LNCAP (cell line): Measurements from ENCODE around the gene FGFBP3.

Experiments used
- TF ChIP-seq, protein P1 (sequence below): fragments of 450-650 bp; IDR thresholded peaks from 2 replicates; pipeline ENCODE4 v1.5.1; 2017; ENCODE audit warnings: mild to moderate bottlenecking

The FGFBP3 gene

DNA sequence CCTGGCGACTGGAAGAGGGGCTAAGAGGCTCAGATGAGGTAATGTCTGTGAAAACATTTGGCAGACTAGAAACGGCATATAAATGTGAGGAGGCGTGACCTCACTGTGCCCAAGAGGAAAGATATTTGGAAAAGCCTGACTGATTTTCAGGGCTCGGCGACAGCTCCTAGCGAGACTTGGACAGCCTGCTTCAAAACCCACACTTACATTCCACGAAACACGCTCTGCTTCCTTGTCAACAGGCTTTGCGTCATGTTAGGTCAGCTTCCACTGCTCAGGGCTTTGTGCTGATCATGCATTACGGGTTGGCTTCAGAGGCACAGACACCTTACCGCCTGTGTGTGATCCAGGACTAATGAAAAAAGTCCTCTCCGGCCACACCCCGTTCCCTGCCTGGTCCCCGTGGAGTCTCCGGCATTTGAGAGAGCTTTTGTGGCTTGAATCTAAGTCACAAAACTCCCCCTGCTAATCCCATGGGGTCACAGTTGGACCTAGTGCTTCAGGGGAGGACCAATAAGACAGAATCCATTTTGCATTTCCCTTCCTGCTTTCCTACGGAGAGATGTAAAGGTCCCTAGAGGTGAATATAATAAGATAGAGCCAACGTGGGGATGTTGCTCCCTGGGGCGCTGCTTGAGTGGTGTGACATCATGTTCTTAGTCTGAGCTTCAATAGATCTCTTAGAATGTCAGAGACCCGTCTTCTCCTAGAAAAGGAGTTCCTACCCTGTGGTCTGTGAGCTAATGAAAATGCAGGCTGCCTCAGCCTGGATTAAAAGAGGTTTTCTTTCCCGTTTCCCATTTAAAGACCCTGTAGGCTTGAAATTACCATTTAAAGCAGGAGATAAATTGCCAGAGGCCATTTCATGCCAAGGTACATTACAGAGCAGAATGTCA is 25.5 kb downstream of the FGFBP3 start:
- TF ChIP-seq, protein P1, sequence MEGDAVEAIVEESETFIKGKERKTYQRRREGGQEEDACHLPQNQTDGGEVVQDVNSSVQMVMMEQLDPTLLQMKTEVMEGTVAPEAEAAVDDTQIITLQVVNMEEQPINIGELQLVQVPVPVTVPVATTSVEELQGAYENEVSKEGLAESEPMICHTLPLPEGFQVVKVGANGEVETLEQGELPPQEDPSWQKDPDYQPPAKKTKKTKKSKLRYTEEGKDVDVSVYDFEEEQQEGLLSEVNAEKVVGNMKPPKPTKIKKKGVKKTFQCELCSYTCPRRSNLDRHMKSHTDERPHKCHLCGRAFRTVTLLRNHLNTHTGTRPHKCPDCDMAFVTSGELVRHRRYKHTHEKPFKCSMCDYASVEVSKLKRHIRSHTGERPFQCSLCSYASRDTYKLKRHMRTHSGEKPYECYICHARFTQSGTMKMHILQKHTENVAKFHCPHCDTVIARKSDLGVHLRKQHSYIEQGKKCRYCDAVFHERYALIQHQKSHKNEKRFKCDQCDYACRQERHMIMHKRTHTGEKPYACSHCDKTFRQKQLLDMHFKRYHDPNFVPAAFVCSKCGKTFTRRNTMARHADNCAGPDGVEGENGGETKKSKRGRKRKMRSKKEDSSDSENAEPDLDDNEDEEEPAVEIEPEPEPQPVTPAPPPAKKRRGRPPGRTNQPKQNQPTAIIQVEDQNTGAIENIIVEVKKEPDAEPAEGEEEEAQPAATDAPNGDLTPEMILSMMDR: no peak

DNA sequence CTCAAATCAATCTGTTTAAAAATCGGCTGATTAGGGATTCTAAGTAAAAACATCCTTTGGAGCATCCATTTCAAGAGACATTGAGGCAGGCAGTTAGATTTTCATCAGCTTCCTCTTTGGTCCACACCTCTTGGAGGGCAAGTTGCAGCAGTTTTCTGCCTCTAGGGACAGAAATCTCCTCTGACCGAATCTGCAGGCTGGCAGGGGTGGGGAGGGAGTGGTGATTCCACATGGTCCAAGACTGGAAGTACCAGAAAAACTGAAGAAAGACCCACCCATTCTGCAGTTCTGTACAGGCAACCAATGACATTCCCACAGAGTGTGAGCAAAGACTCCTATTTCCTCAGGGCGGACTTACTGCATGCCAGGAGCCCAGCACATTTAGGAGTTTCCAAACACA is 29.0 kb downstream of the FGFBP3 start:
- TF ChIP-seq, protein P1: no peak

DNA sequence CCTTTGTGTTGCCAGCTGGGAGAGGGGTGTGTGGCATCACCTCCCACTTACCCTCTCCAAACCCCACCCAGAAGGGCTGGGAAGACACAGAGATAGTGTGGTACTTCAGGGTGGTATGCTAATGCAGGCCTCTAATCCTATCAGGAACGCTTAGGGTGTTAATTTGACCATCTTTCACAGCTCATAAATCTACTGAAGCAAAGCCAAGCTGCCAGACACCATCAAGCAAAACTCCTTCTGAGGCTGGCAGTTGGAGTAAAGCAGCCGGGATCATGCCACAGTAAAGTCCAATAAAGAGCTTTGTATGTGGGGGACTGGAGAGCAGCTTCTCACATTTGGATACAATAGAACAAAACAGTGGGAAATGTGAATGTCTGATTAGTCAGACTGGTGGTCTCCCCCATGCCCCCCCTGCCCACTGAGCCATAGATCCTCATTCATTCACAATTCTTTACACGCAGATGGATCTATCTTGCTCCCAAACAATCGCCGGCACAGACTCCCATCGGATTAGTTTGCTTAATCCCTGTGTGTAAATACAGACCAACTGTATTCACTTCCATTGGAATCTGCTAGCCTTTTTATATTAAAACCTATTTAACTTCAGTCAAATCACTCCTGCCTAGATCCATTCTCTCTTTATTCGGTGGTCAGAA is 29.6 kb downstream of the FGFBP3 start:
- TF ChIP-seq, protein P1: no peak

DNA sequence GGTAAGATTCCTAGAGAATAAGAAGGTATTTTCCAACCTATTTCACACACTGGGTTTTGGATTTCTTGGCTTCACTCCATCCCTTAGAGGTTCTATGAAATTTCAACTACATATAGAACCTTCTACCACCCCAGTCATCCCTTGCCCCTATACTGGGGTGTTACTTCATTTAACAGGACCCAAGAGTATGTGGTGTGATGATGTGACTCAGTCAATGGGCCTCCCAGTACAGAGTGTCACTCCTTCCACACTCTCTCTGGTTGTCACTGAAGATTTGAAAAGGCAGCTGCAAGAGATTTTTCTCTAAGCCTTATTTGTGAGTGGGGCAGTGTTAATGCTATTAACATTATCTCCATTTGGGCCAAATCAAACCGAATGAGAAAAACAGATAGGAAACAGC is 33.5 kb downstream of the FGFBP3 start:
- TF ChIP-seq, protein P1: no peak

DNA sequence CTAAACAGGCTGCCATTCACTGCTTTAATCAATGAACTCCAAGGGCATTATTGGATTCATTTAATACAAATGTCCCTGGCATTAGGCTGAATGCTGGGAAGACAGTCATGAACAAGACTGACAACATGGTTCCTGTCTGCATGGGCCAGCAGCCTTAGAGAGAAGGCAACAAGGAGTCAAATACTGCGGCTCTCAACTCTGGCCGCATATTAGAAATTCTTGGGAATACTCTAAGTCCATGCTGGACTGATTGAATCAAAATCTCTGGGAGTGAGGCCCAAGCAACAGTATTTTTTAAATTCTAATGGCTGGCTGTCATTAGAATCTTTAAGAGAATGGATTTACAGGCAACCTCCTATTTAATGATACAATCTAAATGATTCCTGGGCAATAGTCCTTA is 34.1 kb downstream of the FGFBP3 start:
- TF ChIP-seq, protein P1: no peak

DNA sequence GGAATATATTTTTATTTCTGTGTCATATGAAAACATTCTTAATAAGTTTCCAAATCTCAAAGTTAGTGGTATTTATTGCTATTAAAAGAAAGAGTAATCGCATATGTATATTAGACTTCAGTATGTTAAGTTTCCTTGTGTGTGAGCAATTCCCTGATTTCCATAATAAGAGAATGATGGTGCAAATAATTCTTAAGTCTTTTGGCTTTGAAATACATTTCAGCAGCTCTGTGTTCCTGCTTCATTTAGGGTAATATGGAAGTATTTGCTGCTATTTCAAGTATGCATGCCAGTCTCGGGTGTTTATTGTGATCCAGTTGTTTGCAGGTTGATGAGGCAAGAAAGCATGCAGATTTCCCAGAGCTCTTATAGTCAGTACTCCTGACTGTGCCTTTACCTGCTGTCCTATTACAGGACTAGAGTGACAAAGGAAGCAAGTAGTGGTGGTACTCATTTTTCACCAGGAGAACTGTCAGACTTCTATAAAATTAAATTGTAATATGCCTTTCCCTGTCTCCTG is 43.7 kb downstream of the FGFBP3 start:
- TF ChIP-seq, protein P1: no peak

DNA sequence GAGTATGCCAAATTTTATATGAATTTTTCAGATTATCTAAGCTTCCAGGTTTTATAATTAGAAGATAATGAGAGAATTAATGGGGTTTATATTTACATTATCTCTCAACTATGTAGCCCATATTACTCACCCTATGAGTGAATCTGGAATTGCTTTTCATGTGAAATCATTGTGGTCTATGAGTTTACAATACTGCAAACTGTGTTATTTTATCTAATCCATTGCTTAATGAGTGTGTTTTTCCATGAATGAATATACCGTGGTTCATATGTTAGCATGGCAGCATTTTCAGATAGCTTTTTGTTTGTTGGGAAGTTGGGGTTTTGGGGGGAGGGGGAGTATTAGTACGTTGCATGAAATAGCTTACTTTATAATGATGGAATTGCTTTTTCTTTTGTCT is 44.5 kb downstream of the FGFBP3 start:
- TF ChIP-seq, protein P1: no peak
